K562 (cell line): ENCODE results near the gene GDNF. TPM values are rescaled to one million over a fixed set of nuclear protein-coding genes. Genes with fewer than 3 reads are reported as not detected.

Source experiments
- ATAC-seq: fragments of 200-7000 bp; cut with Tn5 transposase; 3 replicates; pipeline ENCODE4 v1.9.1; 2020; ENCODE audit warnings: moderate library complexity
- BruUV-seq: library from RNA; stranded (reverse); fragments of 400-500 nt; replicated peaks from 2 replicates; lab custom pipeline; 2021; lab: Mats Ljungman, UMichigan
- CTCF ChIA-PET: fragments of 300-600 bp; formaldehyde crosslinking; extraction: SDS; loops from one replicate; lab custom pipeline; 2021; ENCODE audit warnings: low intra/inter-chr PET ratio; lab: Yijun Ruan, JAX
- POLR2A ChIA-PET: fragments of 300-600, 350-650 bp; sonication (Branson Sonifier 250); formaldehyde crosslinking; extraction: SDS; loops from one replicate; lab custom pipeline; 2021; ENCODE audit warnings: antibody characterized with exemption, inconsistent platforms; lab: Yijun Ruan, JAX
- DNase-seq, 4 experiments: peaks; one replicate each; pipeline versions ENCODE4 v3.0.0 to v3.0.0-alpha.2; 2011 to 2018; ENCODE audit warnings: low spot score in 3 of 4, mixed read lengths in 3 of 4; ENCODE audit errors: extremely low read depth in 1 of 4
- FAIRE-seq: peaks from 2 replicates; lab custom pipeline; 2011; peaks lifted over from hg19 to GRCh38; lab: Jason Lieb, UNC
- H2AFZ ChIP-seq: 2 replicates; pipeline ENCODE4 v1.6.0; 2011; ENCODE audit warnings: low read depth, low read length, control low read depth, inconsistent platforms
- H3K27ac ChIP-seq: fragments of 200-600 bp; 3 replicates; pipeline ENCODE4 v1.8.0; 2011; ENCODE audit warnings: low read depth, mild to moderate bottlenecking, control low read depth, inconsistent platforms, low read length, moderate library complexity, mixed read lengths; ENCODE audit errors: extremely low read depth
- H3K27me3 ChIP-seq, 2 experiments: fragments of 300-600 bp in 1 of 2; 2 replicates in 1 of 2; 3 replicates in 1 of 2; pipeline versions ENCODE4 v1.6.0 to v1.8.0; 2011; ENCODE audit warnings: inconsistent platforms in 2 of 2, low read length in 2 of 2, mild to moderate bottlenecking in 1 of 2, mixed read lengths in 1 of 2, moderate library complexity in 1 of 2; ENCODE audit not compliant: control insufficient read depth in 2 of 2, insufficient read depth in 2 of 2
- H3K36me3 ChIP-seq: fragments of 300-600 bp; 3 replicates; pipeline ENCODE4 v1.8.0; 2011; ENCODE audit warnings: mild to moderate bottlenecking, low read length, inconsistent platforms; ENCODE audit not compliant: control insufficient read depth, insufficient read depth
- H3K4me1 ChIP-seq, 2 experiments: fragments of 200-600 bp in 1 of 2; replicated peaks in 1 of 2; 2 replicates in 1 of 2; 3 replicates in 1 of 2; pipeline versions ENCODE4 v1.5.1 to v1.8.0; 2011; ENCODE audit warnings: inconsistent platforms in 2 of 2, low read length in 2 of 2, mild to moderate bottlenecking in 1 of 2, mixed read lengths in 1 of 2, moderate library complexity in 1 of 2; ENCODE audit not compliant: control insufficient read depth in 2 of 2, insufficient read depth in 2 of 2
- H3K4me2 ChIP-seq: 2 replicates; pipeline ENCODE4 v1.6.1; 2011; ENCODE audit warnings: low read length, control low read depth, inconsistent platforms, mixed read lengths; ENCODE audit not compliant: insufficient read depth
- H3K4me3 ChIP-seq: fragments of 200-600 bp; sonication (generic), shearing (Covaris generic); 2 replicates; pipeline ENCODE4 v1.5.1; 2016; ENCODE audit warnings: control low read depth, inconsistent platforms
- H3K79me2 ChIP-seq: fragments of 200-600 bp; 3 replicates; pipeline ENCODE4 v1.8.0; 2011; ENCODE audit warnings: low read length, inconsistent platforms; ENCODE audit not compliant: control insufficient read depth, insufficient read depth
- H3K9ac ChIP-seq, 2 experiments: 2 replicates each; pipeline versions ENCODE4 v1.6.0 to v1.6.1; 2011; ENCODE audit warnings: low read depth in 2 of 2, low read length in 2 of 2, control low read depth in 1 of 2, inconsistent platforms in 1 of 2, mild to moderate bottlenecking in 1 of 2, mixed read lengths in 1 of 2; ENCODE audit not compliant: insufficient read depth in 1 of 2
- H3K9me1 ChIP-seq: one replicate; pipeline ENCODE4 v1.6.0; 2011; ENCODE audit warnings: inconsistent platforms, mild to moderate bottlenecking, low read length, moderate library complexity; ENCODE audit not compliant: control insufficient read depth, insufficient read depth
- H3K9me3 ChIP-seq: replicated peaks from 2 replicates; pipeline ENCODE4 v1.5.1; 2011; ENCODE audit warnings: low read depth, low read length, inconsistent platforms; ENCODE audit not compliant: control insufficient read depth, insufficient read depth
- H4K20me1 ChIP-seq: replicated peaks from 2 replicates; pipeline ENCODE4 v1.6.1; 2011; ENCODE audit warnings: low read length, inconsistent platforms, mixed read lengths; ENCODE audit not compliant: control insufficient read depth, insufficient read depth
- ELK3 ChIP-seq: fragments of 450-650 bp; formaldehyde crosslinking; IDR thresholded peaks from 2 replicates; pipeline ENCODE4 v1.4.0; 2020; ENCODE audit warnings: mild to moderate bottlenecking
- ERF ChIP-seq: fragments of 450-650 bp; formaldehyde crosslinking; IDR thresholded peaks from 2 replicates; pipeline ENCODE4 v1.4.0; 2020; ENCODE audit warnings: mild to moderate bottlenecking, mixed read lengths
- JUND ChIP-seq, 2 experiments: IDR thresholded peaks; 2 replicates in 1 of 2; 3 replicates in 1 of 2; pipeline ENCODE4 v1.6.1; 2011; ENCODE audit warnings: borderline replicate concordance in 2 of 2, low read depth in 2 of 2, low read length in 2 of 2, improper control_type of control experiment in 1 of 2, missing biosample characterization in 1 of 2, missing genetic modification characterization in 1 of 2, missing genetic modification reagents in 1 of 2
- MAFF ChIP-seq: IDR thresholded peaks from 2 replicates; pipeline ENCODE4 v1.6.1; 2012; ENCODE audit warnings: low read length, improper control_type of control experiment
- NCOA4 ChIP-seq: fragments of 450-650 bp; IDR thresholded peaks from 2 replicates; pipeline ENCODE4 v1.6.1; 2018; ENCODE audit warnings: mild to moderate bottlenecking; ENCODE audit not compliant: partially characterized antibody
- PKNOX1 ChIP-seq: fragments of 450-650 bp; IDR thresholded peaks from 2 replicates; pipeline ENCODE4 v1.6.1; 2016
- SUPT5H ChIP-seq: fragments of 450-650 bp; IDR thresholded peaks from 2 replicates; pipeline ENCODE4 v1.6.1; 2016
- ZSCAN32 ChIP-seq: fragments of 450-650 bp; formaldehyde crosslinking; IDR thresholded peaks from 2 replicates; pipeline ENCODE4 v1.4.0; 2020; ENCODE audit warnings: mild to moderate bottlenecking, moderate library complexity
- ZZZ3 ChIP-seq: fragments of 450-650 bp; IDR thresholded peaks from 2 replicates; pipeline ENCODE4 v1.6.1; 2016; ENCODE audit warnings: antibody characterized with exemption, mild to moderate bottlenecking, moderate library complexity
- WGBS: fragments of 100-300 bp; shearing (Covaris generic); methylation state at CpG from one replicate; pipeline ENCODE4 v1.1.6; 2016; ENCODE audit warnings: low coverage, mixed read lengths; ENCODE audit not compliant: insufficient coverage; ENCODE audit errors: missing lambda C conversion rate; 5-methylcytosine and 5-hydroxymethylcytosine counted together
- in situ Hi-C: fragments of 300-500 bp; cut with MboI; formaldehyde crosslinking; loops from 4 replicates; pipeline ENCODE4 v1.15.0; 2018; ENCODE audit warnings: inconsistent platforms, mixed read lengths
- intact Hi-C: fragments of 100-400 bp; cut with micrococcal nuclease; formaldehyde crosslinking; loops from 2 replicates; pipeline ENCODE4 v1.14.2; 2022
- polyA plus RNA-seq, 8 experiments: library from polyadenylated mRNA; depleted of rRNA in 4 of 8; stranded (reverse) in 5 of 8; unstranded in 3 of 8; fragments of >200 nt; fragmentation: Nextera tagmentation in 2 of 8; fragmentation: Illumina TruSeq in 1 of 8; extraction: Ambion mirVana in 2 of 8; extraction: Trizol in 1 of 8; gene quantifications; 2 replicates each; pipeline versions ENCODE4 v1.2.1 to v1.2.3, GENCODE V29; 2011 to 2014; ENCODE audit warnings: inconsistent platforms in 1 of 8, missing spikeins in 1 of 8
- total RNA-seq, 7 experiments: library from RNA; depleted of rRNA in 6 of 7; stranded (reverse); fragments of >200 nt in 6 of 7; fragmentation: Illumina TruSeq in 2 of 7; extraction: Trizol in 2 of 7; gene quantifications; 2 replicates each; pipeline versions ENCODE4 v1.2.1 to v1.2.3, GENCODE V29; 2011 to 2021; ENCODE audit warnings: low replicate concordance in 1 of 7
- TF ChIP-seq, protein P1 (sequence below), 2 experiments: fragments of 450-650 bp; formaldehyde crosslinking in 1 of 2; IDR thresholded peaks; 2 replicates each; pipeline versions ENCODE4 v1.4.0 to v1.6.1; 2014 to 2020; ENCODE audit warnings: mild to moderate bottlenecking in 2 of 2, borderline replicate concordance in 1 of 2, low read depth in 1 of 2
- TF ChIP-seq, protein P2 (sequence below): fragments of 250-450 bp; sonication (Bioruptor Pico); IDR thresholded peaks from 2 replicates; pipeline ENCODE4 v1.9.0; 2021; ENCODE audit warnings: mild to moderate bottlenecking

Gene GDNF
- total and polyA plus RNA-seq, 9 of the 15 experiments (the other 6 are each of a cell fraction or from before 2014, with no cell fraction given), result not detected

DNA sequence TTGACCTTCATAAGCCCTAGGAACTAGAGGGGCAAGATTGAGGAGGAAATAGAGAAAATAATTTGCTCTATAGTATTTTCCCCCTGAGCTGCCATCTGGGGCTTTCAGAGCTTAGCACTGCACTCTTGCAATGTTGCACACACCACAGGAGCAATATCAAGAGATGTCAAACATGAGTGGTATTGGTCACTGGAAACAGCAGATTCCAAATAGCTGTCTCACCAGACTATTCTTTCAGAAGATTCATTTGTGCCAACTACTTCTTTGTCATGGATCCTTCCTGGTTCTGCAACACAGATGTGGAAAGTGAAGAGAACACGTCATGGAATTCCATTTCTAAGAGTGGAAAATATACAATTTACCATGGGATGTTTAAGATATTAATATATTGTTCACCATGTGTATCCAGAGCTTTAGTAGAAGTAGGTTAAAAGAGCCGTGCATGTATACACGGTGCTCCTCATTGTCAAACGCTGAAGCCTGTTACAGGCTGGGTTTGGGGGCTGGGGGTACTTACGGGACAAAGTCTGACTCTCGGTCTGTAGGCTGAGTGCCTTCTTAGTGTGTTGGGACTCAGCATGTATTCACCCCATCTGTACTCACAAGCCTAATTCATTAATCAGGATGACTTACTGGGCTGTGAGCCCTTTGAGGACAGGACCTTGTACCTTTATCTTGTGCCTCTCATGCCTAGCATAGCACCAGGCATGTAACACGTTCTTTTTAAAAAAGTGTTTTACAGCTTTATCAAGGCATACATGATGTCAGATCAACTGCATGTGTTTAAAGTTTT, 31.4 kb upstream of the GDNF start:
- ATAC-seq (no peak), FAIRE-seq (no peak), DNase-seq (no peak)
- Histone ChIP-seq H3K9me3 (no peaks in the 10 kb centered on the region), H3K4me3 (no peak overlapping the region), H3K9me1 (no peaks in the 10 kb centered on the region), H3K9ac (no peak overlapping the region), H3K36me3 (no peaks in the 10 kb centered on the region), H3K27ac (no peak overlapping the region), H3K4me1 (no peaks in the 10 kb centered on the region), H3K27me3 (no peaks in the 10 kb centered on the region), H3K4me2 (no peak overlapping the region), H4K20me1 (no peaks in the 10 kb centered on the region), H3K79me2 (no peaks in the 10 kb centered on the region), H2AFZ (no peak overlapping the region)
- under 1% methylated on average over 7 of the region's 7 CpGs for WGBS
- ChIA-PET POLR2A (no interaction called here), CTCF (no interaction called here)
- BruUV-seq, result no TSS peak
- in situ Hi-C loops, result no loop called here
- intact Hi-C loops, result no loop called here
- TF ChIP-seq, protein P1, sequence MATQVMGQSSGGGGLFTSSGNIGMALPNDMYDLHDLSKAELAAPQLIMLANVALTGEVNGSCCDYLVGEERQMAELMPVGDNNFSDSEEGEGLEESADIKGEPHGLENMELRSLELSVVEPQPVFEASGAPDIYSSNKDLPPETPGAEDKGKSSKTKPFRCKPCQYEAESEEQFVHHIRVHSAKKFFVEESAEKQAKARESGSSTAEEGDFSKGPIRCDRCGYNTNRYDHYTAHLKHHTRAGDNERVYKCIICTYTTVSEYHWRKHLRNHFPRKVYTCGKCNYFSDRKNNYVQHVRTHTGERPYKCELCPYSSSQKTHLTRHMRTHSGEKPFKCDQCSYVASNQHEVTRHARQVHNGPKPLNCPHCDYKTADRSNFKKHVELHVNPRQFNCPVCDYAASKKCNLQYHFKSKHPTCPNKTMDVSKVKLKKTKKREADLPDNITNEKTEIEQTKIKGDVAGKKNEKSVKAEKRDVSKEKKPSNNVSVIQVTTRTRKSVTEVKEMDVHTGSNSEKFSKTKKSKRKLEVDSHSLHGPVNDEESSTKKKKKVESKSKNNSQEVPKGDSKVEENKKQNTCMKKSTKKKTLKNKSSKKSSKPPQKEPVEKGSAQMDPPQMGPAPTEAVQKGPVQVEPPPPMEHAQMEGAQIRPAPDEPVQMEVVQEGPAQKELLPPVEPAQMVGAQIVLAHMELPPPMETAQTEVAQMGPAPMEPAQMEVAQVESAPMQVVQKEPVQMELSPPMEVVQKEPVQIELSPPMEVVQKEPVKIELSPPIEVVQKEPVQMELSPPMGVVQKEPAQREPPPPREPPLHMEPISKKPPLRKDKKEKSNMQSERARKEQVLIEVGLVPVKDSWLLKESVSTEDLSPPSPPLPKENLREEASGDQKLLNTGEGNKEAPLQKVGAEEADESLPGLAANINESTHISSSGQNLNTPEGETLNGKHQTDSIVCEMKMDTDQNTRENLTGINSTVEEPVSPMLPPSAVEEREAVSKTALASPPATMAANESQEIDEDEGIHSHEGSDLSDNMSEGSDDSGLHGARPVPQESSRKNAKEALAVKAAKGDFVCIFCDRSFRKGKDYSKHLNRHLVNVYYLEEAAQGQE (IDR thresholded peaks at IDR 0.05; ENCODE audit: borderline replicate concordance), result no peak
- TF ChIP-seq, protein P1 (CRISPR knock-in tag; IDR thresholded peaks at IDR 0.05; ENCODE audit: low read depth), result no peak
- TF ChIP-seq ZZZ3 (no peak), NCOA4 (no peak), ELK3 (CRISPR knock-in tag) (no peak), ERF (CRISPR knock-in tag) (no peak), JUND (IDR thresholded peaks at IDR 0.05; ENCODE audit: borderline replicate concordance, low read depth, low read length) (no peak), JUND (tag; IDR thresholded peaks at IDR 0.05; ENCODE audit: borderline replicate concordance, low read depth, low read length) (no peak), SUPT5H (no peak), PKNOX1 (no peak), ZSCAN32 (no peak), MAFF (no peak)
- TF ChIP-seq, protein P2, sequence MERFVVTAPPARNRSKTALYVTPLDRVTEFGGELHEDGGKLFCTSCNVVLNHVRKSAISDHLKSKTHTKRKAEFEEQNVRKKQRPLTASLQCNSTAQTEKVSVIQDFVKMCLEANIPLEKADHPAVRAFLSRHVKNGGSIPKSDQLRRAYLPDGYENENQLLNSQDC, result no peak
